Nephron (organoid): ENCODE data around the gene DHH.

Source experiments
- H3K27ac Mint-ChIP-seq, 3 experiments: 2 replicates each; pipeline ENCODE4 v1.8.0; 2020; ENCODE audit warnings: mixed read lengths in 3 of 3, mild to moderate bottlenecking in 2 of 3, moderate library complexity in 1 of 3
- H3K27me3 Mint-ChIP-seq: 2 replicates; pipeline ENCODE4 v1.8.0; 2021; ENCODE audit warnings: low read depth, mild to moderate bottlenecking, moderate library complexity, mixed read lengths
- H3K36me3 Mint-ChIP-seq: 2 replicates; pipeline ENCODE4 v1.8.0; 2020; ENCODE audit warnings: low read depth, mixed read lengths
- H3K4me1 Mint-ChIP-seq: 2 replicates; pipeline ENCODE4 v1.8.0; 2020; ENCODE audit warnings: mixed read lengths
- H3K4me3 Mint-ChIP-seq, 3 experiments: 2 replicates each; pipeline ENCODE4 v1.8.0; 2020; ENCODE audit warnings: mild to moderate bottlenecking in 3 of 3, mixed read lengths in 3 of 3, moderate library complexity in 2 of 3
- H3K9me3 Mint-ChIP-seq: 2 replicates; pipeline ENCODE4 v1.8.0; 2020; ENCODE audit warnings: mixed read lengths
- TF ChIP-seq, protein P1 (sequence below), 3 experiments: fragments of 200-600 bp; sonication (generic); IDR thresholded peaks; one replicate each; pipeline ENCODE4 v1.5.0; 2021; ENCODE audit warnings: antibody characterized with exemption in 3 of 3; ENCODE audit not compliant: unreplicated experiment in 3 of 3

The DHH gene

DNA sequence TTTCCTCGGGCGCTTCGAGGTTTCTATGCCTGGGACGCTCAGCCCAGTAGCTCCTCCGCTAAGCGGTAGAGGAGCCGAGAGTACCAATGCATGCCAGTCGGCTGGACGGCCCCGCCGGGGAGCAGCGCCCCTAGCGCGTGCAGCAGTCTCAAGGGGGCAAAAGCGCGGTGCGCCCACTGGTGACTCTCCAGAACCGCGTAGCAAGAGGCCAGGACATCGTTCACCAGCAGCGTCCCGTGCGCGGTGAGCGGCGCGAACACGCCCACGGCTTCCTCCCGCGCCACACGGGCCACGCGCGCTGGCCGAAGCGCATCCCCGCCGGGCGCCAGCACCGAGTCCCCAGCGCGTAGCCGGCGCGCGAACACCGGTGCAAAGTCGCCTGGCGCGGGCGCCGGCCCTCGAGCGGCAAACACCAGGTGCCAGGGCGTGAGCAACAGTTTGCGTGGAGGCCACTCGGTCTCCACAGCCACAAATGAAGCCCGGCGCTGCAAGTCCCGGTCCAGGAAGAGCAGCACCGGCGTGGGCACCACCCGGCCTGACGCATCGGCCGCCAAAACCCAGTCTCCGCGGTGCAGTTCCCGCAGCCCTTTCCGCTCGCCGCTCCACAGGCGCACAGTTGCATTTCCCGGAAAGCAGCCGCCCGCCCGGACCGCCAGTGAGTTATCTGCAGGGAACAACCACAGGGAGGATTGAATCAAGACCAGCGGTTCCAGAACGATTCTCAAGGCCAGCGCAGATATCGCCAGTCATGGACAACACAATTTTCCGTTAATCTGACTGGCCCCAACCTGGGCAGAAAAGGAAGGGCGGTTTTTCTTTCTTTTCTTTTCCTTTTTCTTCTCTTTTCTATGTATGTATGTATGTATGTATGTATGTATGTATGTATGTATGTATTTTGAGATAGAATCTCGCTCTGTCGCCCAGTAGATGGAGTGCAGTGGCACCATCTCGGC, 4.5 kb downstream of the DHH start:
- Mint-ChIP-seq H3K27ac (no peak overlapping the region), H3K27me3 (peaks cover 89% of the 10 kb centered on the region), H3K36me3 (no peaks in the 10 kb centered on the region), H3K9me3 (no peaks in the 10 kb centered on the region), H3K4me1 (peaks cover 43% of the 10 kb centered on the region), H3K4me3 (peak overlapping the region; percentile 72 to 83 (median 81))
- TF ChIP-seq, protein P1, sequence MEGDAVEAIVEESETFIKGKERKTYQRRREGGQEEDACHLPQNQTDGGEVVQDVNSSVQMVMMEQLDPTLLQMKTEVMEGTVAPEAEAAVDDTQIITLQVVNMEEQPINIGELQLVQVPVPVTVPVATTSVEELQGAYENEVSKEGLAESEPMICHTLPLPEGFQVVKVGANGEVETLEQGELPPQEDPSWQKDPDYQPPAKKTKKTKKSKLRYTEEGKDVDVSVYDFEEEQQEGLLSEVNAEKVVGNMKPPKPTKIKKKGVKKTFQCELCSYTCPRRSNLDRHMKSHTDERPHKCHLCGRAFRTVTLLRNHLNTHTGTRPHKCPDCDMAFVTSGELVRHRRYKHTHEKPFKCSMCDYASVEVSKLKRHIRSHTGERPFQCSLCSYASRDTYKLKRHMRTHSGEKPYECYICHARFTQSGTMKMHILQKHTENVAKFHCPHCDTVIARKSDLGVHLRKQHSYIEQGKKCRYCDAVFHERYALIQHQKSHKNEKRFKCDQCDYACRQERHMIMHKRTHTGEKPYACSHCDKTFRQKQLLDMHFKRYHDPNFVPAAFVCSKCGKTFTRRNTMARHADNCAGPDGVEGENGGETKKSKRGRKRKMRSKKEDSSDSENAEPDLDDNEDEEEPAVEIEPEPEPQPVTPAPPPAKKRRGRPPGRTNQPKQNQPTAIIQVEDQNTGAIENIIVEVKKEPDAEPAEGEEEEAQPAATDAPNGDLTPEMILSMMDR (IDR thresholded peaks at IDR 0.05; ENCODE audit: unreplicated experiment in 3 of 3) = peak in 2 of 3 experiments; percentile 21 to 33

DNA sequence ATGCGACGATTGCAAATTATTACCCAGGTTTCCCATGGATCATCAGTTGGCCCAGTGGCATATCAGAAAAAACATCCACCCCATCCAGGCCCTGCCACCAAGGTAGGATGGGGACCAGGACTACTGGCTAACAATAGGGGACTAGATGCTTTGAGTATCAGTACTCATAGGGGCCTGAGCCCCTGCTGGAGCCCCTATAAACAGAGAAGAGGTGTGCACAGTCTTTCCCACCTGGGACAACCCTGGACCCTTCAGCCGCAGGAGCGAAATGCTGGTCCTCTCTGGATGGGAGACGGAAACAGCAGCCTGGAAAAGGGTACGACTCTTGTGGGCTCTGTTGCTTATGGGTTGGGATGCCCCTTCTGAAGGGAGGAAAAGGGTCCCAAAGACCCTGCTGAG, 5.7 kb downstream of the DHH start:
- no peaks in the 10 kb centered on the region for H3K36me3 Mint-ChIP-seq
- TF ChIP-seq, protein P1 (IDR thresholded peaks at IDR 0.05; ENCODE audit: unreplicated experiment in 3 of 3) = no peak
- no peaks in the 10 kb centered on the region for H3K9me3 Mint-ChIP-seq
- H3K4me3 Mint-ChIP-seq = peak overlapping the region in 2 of 3 experiments; percentile 51 to 57
- peaks cover 81% of the 10 kb centered on the region for H3K27me3 Mint-ChIP-seq
- H3K27ac Mint-ChIP-seq = no peak overlapping the region
- peaks cover 38% of the 10 kb centered on the region for H3K4me1 Mint-ChIP-seq

DNA sequence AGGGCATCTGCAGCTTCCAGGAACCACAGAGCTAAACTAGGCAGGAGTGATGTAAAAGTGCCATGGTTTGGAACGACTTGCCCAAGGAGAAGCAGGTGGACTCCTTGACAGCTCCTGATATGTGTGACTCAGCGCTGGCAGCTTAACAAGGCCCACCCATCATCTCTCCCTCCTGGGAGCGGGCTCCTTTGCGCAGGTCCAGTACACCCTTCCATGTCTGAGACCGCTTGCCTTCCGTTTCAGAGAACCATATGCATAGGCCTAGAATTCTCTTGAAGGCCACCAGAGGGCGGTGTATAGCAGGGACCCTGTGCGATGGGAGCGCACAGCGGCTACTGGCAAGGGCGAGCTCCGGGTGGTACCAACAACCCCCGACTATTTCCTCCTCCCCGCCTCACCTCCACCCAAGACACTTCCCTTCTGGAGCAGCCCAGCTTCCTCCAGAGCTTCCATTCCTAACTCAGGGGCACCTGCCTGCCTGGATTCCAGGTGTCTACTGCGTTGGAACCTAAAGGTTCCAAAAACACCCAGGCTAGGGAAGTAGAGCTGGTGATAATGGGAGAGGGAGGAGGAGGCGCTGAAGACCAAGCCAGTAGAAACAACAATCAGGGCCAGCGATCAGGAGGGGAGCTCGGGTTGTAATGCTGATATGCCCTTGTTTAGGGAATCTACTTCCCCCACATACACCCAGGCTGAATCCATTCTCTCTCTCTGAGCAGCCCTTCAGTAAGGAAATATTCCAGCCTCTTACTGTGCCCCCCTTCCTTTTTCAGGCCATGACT, 6.3 kb downstream of the DHH start:
- TF ChIP-seq, protein P1 (IDR thresholded peaks at IDR 0.05; ENCODE audit: unreplicated experiment in 3 of 3) = peak; percentile 84 to 89 (median 87)
- H3K36me3 Mint-ChIP-seq = no peaks in the 10 kb centered on the region
- H3K4me1 Mint-ChIP-seq = peaks cover 32% of the 10 kb centered on the region
- no peaks in the 10 kb centered on the region for H3K9me3 Mint-ChIP-seq
- H3K27me3 Mint-ChIP-seq = peaks cover 75% of the 10 kb centered on the region
- no peak overlapping the region for H3K27ac Mint-ChIP-seq
- peak overlapping the region; percentile 51 to 57 (median 54) for H3K4me3 Mint-ChIP-seq

DNA sequence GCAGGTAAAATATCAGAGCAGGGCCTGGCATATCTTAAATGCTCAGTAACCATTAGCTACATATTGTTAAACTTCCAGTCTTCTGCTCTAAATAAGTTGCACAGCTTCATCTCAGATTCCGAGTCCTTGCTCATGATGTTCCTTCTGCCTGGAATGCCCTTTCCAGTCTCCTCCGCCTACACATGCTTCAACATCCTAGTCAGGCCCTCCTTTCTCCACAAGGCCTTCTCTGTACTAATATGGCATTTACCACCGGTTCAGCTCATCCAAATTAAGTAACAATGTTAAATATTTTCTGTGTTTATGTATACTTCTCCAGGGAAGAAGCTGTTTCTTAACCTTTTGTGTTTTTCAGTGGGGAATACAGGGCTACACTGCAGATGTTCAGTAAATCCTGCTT, 8.5 kb downstream of the DHH start:
- H3K4me1 Mint-ChIP-seq = peaks cover 26% of the 10 kb centered on the region
- H3K9me3 Mint-ChIP-seq = no peaks in the 10 kb centered on the region
- no peak overlapping the region for H3K4me3 Mint-ChIP-seq
- no peaks in the 10 kb centered on the region for H3K36me3 Mint-ChIP-seq
- H3K27me3 Mint-ChIP-seq = peaks cover 53% of the 10 kb centered on the region
- H3K27ac Mint-ChIP-seq = no peak overlapping the region
- TF ChIP-seq, protein P1 (IDR thresholded peaks at IDR 0.05; ENCODE audit: unreplicated experiment in 3 of 3) = no peak

DNA sequence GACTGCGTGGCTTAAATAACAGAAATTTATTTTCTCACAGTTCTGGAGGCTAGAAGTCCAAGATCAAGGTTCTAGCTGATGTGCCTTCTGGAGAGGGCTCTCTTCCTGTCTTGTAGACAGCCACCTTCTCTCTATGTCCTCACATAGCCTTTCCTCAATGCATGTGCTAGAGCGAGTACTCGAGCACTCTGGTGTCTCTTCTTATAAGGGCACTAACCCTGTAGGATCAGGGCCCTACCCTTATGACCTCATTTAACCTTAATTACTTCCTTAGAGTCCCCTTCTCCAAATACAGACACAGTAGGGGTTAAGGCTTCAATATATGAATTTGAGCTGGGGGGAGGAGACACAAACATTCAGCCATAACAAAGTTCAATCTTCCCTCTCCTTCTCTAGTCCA, 10.2 kb downstream of the DHH start:
- TF ChIP-seq, protein P1 (IDR thresholded peaks at IDR 0.05; ENCODE audit: unreplicated experiment in 3 of 3) = no peak
- Mint-ChIP-seq H3K27me3 (peaks cover 36% of the 10 kb centered on the region), H3K27ac (no peak overlapping the region), H3K4me1 (peaks cover 29% of the 10 kb centered on the region), H3K9me3 (no peaks in the 10 kb centered on the region), H3K36me3 (no peaks in the 10 kb centered on the region), H3K4me3 (no peak overlapping the region)
